MCF 10A (cell line): Measurements from ENCODE around the gene CAPN10. TPM values are rescaled to one million over a fixed set of nuclear protein-coding genes. Genes with fewer than 3 reads are reported as not detected.

Source experiments
- BruUV-seq: library from RNA; stranded (reverse); fragments of 400-500 nt; replicated peaks from 2 replicates; lab custom pipeline; 2021; lab: Mats Ljungman, UMichigan
- CTCF ChIA-PET: fragments of 300-600 bp; sonication (Branson Sonifier 250); formaldehyde crosslinking; extraction: SDS; loops from one replicate; lab custom pipeline; 2021; ENCODE audit warnings: antibody characterized with exemption, inconsistent platforms; lab: Yijun Ruan, JAX
- POLR2A ChIA-PET: fragments of 300-600, 350-650 bp; sonication (Branson Sonifier 250); formaldehyde crosslinking; extraction: SDS; loops from one replicate; lab custom pipeline; 2020; ENCODE audit warnings: antibody characterized with exemption, inconsistent platforms; lab: Yijun Ruan, JAX
- DNase-seq: peaks from one replicate; pipeline ENCODE4 v3.0.0-alpha.2; 2018; ENCODE audit not compliant: unreplicated experiment
- H3K27ac Mint-ChIP-seq: one replicate; pipeline ENCODE4 v1.8.0; 2022; ENCODE audit warnings: mild to moderate bottlenecking, low read depth, mixed read lengths; ENCODE audit not compliant: unreplicated experiment
- H3K27me3 Mint-ChIP-seq: one replicate; pipeline ENCODE4 v1.8.0; 2022; ENCODE audit warnings: mixed read lengths; ENCODE audit not compliant: insufficient read depth, unreplicated experiment
- H3K36me3 Mint-ChIP-seq: one replicate; pipeline ENCODE4 v1.8.0; 2022; ENCODE audit warnings: mild to moderate bottlenecking, moderate library complexity, mixed read lengths; ENCODE audit not compliant: insufficient read depth, unreplicated experiment
- H3K4me1 Mint-ChIP-seq: one replicate; pipeline ENCODE4 v1.8.0; 2022; ENCODE audit warnings: mixed read lengths; ENCODE audit not compliant: insufficient read depth, unreplicated experiment
- H3K4me3 Mint-ChIP-seq: one replicate; pipeline ENCODE4 v1.8.0; 2022; ENCODE audit warnings: mild to moderate bottlenecking, moderate library complexity, mixed read lengths; ENCODE audit not compliant: unreplicated experiment
- H3K9me3 Mint-ChIP-seq: one replicate; pipeline ENCODE4 v1.8.0; 2022; ENCODE audit warnings: mixed read lengths; ENCODE audit not compliant: unreplicated experiment
- intact Hi-C: fragments of 100-400 bp; cut with micrococcal nuclease; formaldehyde crosslinking; loops from 2 replicates; pipeline ENCODE4 v1.14.1; 2022
- total RNA-seq: library from RNA; stranded (reverse); gene quantifications from 2 replicates; pipeline ENCODE4 v1.2.3, GENCODE V29; 2022
- TF ChIP-seq, protein P1 (sequence below): fragments of 200-600 bp; IDR thresholded peaks from one replicate; pipeline ENCODE4 v1.8.0; 2022; ENCODE audit warnings: antibody characterized with exemption, mild to moderate bottlenecking; ENCODE audit not compliant: unreplicated experiment

The CAPN10 gene
- total RNA-seq, 1 experiment from 2014 or later = 27.6 TPM

DNA sequence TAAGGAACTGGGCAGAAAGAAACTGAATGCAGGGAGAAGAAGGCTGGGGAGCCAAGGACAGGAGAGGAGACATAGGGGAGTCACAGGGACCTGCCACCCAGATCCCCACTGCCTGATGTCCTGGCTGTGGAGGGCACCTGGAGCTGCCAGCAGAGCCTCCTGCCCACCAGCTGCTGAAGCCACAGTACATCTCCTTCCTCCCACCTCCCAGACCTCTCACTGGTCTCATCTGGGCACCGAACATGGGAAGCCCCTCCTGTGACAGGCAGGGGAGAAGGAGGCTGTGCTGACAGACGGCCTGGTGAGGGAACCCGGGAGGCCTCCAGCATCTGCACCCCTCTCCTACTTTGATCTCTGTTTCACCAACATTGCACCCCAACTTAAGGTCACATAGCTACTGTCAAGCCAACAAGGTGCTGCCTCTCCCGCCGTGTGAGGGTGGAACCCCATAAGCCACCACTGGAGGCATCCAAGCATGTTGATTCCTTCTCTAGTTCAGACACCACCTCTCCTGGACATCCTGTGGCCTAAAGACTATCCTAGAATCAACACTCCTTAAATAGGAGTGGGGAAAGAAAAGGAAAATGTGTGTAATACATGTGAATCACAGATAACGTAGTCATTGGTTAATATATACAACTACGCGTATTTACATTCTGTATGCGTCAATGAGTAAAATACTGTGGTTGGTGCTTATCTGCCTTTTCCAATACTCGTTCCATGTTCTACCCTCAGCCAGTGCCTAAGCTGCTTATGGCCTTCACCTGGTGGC, 21.8 kb upstream of the CAPN10 start:
- H3K4me1 Mint-ChIP-seq = peaks cover 33% of the 10 kb centered on the region
- H3K9me3 Mint-ChIP-seq = no peaks in the 10 kb centered on the region
- ChIA-PET CTCF (interaction anchor here (0.6 to 5.7 kb wide), 5 partner anchors 16 to 128 kb away, joined by 3 to 52 read pairs (median 16); partner anchors contain the start of gene CAPN10), POLR2A (interaction anchor here (0.7 to 10.7 kb wide), 6 partner anchors 15 to 116 kb away, joined by 3 to 275 read pairs (median 4); partner anchors contain the start of gene CAPN10)
- TF ChIP-seq, protein P1, sequence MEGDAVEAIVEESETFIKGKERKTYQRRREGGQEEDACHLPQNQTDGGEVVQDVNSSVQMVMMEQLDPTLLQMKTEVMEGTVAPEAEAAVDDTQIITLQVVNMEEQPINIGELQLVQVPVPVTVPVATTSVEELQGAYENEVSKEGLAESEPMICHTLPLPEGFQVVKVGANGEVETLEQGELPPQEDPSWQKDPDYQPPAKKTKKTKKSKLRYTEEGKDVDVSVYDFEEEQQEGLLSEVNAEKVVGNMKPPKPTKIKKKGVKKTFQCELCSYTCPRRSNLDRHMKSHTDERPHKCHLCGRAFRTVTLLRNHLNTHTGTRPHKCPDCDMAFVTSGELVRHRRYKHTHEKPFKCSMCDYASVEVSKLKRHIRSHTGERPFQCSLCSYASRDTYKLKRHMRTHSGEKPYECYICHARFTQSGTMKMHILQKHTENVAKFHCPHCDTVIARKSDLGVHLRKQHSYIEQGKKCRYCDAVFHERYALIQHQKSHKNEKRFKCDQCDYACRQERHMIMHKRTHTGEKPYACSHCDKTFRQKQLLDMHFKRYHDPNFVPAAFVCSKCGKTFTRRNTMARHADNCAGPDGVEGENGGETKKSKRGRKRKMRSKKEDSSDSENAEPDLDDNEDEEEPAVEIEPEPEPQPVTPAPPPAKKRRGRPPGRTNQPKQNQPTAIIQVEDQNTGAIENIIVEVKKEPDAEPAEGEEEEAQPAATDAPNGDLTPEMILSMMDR = no peak
- no peaks in the 10 kb centered on the region for H3K27me3 Mint-ChIP-seq
- DNase-seq = no peak
- BruUV-seq = no TSS peak
- peaks cover 18% of the 10 kb centered on the region for H3K36me3 Mint-ChIP-seq
- H3K4me3 Mint-ChIP-seq = peak overlapping the region; percentile 78
- intact Hi-C loops = loop anchor here (5.0 kb wide), 1 partner anchor 52 kb away; no protein-coding TSS in a partner anchor
- H3K27ac Mint-ChIP-seq = no peak overlapping the region

DNA sequence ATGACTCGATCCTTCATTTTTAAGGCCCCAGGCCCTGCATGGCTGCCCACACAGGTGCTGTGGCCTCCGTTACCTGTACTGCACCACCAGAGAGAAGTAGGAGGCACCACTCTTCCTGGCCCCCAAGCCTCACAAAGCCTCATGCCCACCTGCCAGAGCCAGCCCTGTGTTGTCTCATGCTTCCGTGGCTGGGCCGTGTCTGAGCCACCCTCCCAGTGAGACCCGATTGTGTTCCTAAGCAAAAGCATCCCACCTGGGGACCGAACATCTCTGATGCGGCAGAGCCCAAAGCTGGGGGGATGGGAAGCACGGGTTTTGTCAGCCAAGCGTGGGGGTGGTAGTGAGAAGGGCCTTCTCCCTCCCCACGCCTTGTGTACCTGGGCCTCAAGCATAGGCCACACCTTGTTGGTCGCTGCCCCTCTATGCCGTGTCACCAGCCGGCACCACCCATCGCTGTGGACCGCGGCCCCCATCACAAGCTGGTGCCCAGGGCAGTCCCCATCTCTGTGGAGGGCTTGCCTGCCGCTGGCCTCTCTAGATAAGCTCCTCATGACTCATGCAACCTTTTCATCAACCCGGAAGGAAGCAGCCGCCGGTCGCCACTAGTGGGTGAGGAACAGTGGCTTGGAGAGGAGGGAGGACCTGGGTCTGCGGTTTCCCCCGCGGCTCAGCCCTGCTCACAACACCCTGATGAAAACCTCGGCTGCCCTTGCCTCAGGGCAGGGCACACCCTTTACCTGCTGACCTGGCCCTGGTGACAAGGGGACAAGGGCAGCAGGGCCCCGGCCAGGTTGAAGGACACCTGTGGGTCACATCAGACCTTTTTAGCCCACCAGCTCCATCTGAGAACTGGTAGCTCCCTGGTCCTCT, 21.0 kb upstream of the CAPN10 start:
- Mint-ChIP-seq H3K36me3 (peaks cover 20% of the 10 kb centered on the region), H3K27ac (peak overlapping the region; percentile 80), H3K4me1 (peaks cover 33% of the 10 kb centered on the region), H3K4me3 (peak overlapping the region; percentile 78), H3K27me3 (no peaks in the 10 kb centered on the region), H3K9me3 (no peaks in the 10 kb centered on the region)
- peak; percentile 83 for DNase-seq
- CTCF ChIA-PET = interaction anchor here (0.6 to 5.7 kb wide), 12 partner anchors 10 to 717 kb away, joined by 3 to 52 read pairs (median 4); partner anchors contain the start of gene CAPN10
- intact Hi-C loops = loop anchor here (2.0 to 5.0 kb wide), 2 partner anchors 21 to 53 kb away; partner anchors contain the start of gene CAPN10
- no TSS peak for BruUV-seq
- POLR2A ChIA-PET = interaction anchor here (0.6 to 10.7 kb wide), 12 partner anchors 8 to 1166 kb away, joined by 3 to 275 read pairs (median 3); partner anchors contain the start of genes ANKMY1, CAPN10 and DTYMK
- TF ChIP-seq, protein P1 = no peak

DNA sequence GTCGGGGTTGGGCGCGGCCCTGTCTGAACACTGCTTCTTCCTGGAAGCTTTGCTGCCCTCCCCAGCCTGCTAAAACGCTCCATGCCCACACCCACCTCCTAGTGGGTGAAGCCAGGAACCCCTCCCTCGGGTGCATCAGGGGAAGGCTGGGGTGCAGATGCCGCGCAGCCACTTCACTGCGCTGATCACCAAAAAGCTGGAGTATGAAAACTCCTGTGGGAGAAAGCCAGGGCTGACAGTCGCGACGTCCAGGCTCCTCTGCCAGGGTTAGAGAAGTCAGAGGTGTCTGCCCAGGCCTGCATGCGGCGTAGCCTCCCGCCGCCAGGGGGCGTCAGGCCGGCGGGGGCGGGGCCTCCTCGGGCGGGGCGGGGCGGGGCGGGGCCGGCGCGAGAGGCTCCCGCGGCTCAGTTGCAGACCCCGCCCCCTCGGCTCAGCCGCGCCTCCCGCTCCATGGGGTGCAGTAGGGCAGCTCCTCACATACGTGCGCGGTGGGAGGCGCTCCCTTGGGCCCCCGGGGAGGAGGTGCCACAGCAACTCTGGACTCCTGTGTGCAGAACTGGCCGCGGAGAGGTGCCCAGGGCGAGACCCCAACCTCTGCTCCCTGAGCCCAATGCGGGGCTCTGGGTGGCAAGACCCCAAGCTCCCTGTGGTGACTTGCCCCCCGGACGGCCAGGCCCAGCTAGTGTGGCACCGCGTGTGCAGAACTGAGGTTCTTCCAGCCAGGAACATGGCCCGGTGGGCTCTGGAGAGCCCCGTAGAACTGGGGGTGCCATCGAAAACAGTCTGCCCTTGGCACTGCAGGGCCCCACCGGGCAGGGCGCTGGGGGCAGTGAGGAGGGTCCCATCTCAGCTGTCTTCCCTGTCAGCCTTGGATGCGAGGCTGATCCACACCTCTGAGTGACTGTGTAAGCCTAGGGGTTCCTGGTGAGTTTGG, 20.1 kb upstream of the CAPN10 start:
- ChIA-PET POLR2A (interaction anchor here (0.6 to 10.7 kb wide), 11 partner anchors 9 to 1165 kb away, joined by 3 to 275 read pairs (median 3); partner anchors contain the start of genes ANKMY1, CAPN10 and DTYMK), CTCF (interaction anchor here (0.5 to 5.7 kb wide), 14 partner anchors 9 to 716 kb away, joined by 3 to 52 read pairs (median 4); partner anchors contain the start of gene CAPN10)
- H3K4me1 Mint-ChIP-seq = peaks cover 34% of the 10 kb centered on the region
- peak overlapping the region; percentile 78 for H3K4me3 Mint-ChIP-seq
- H3K27ac Mint-ChIP-seq = peak overlapping the region; percentile 80
- TF ChIP-seq, protein P1 = peak; percentile 89
- H3K9me3 Mint-ChIP-seq = no peaks in the 10 kb centered on the region
- H3K27me3 Mint-ChIP-seq = no peaks in the 10 kb centered on the region
- intact Hi-C loops = loop anchor here (2.0 to 5.0 kb wide), 2 partner anchors 20 to 54 kb away; partner anchors contain the start of gene CAPN10
- peak; percentile 91 for DNase-seq
- no TSS peak for BruUV-seq
- H3K36me3 Mint-ChIP-seq = peaks cover 14% of the 10 kb centered on the region
